Activated naive CD4-positive, alpha-beta T cell treated with anti-CD3 and anti-CD28 coated beads for 36 hours (primary cell): ENCODE measurements around the gene LAT. TPM values are rescaled to one million over a fixed set of nuclear protein-coding genes. Genes with fewer than 3 reads are reported as not detected.
"Not testable (repeated sequence)": the region's sequence is repeated elsewhere in the genome, so short reads cannot be mapped to it uniquely, and the experiment has no call there.

ENCODE experiments used
- CTCF ChIA-PET: fragments of 350-600 bp; sonication (Branson Sonifier 250); formaldehyde crosslinking; loops from one replicate; lab custom pipeline; 2021; ENCODE audit warnings: antibody characterized with exemption; lab: Charles Lee
- DNase-seq: peaks from one replicate; pipeline ENCODE4 v3.0.0-alpha.2; 2020
- H3K27ac Mint-ChIP-seq: one replicate; pipeline ENCODE4 v1.8.0; 2021; ENCODE audit warnings: mild to moderate bottlenecking, mixed read lengths
- H3K27me3 Mint-ChIP-seq: one replicate; pipeline ENCODE4 v1.8.0; 2021; ENCODE audit warnings: low read depth, mixed read lengths
- H3K36me3 Mint-ChIP-seq: one replicate; pipeline ENCODE4 v1.8.0; 2021; ENCODE audit warnings: low read depth, mixed read lengths
- H3K4me1 Mint-ChIP-seq: one replicate; pipeline ENCODE4 v1.8.0; 2021; ENCODE audit warnings: low read depth, mixed read lengths
- H3K4me3 Mint-ChIP-seq: one replicate; pipeline ENCODE4 v1.8.0; 2021; ENCODE audit warnings: mild to moderate bottlenecking, moderate library complexity, mixed read lengths
- H3K9me3 Mint-ChIP-seq: one replicate; pipeline ENCODE4 v1.8.0; 2021; ENCODE audit warnings: mixed read lengths
- intact Hi-C: fragments of 100-400 bp; cut with micrococcal nuclease; formaldehyde crosslinking; loops from one replicate; pipeline ENCODE4 v1.15.1; 2023
- total RNA-seq, 2 experiments: library from RNA; stranded (reverse); gene quantifications; one replicate each; pipeline ENCODE4 v1.2.3, GENCODE V29; 2021

The LAT gene
- total RNA-seq, 2 experiments from 2014 or later = 122 to 128 TPM

DNA sequence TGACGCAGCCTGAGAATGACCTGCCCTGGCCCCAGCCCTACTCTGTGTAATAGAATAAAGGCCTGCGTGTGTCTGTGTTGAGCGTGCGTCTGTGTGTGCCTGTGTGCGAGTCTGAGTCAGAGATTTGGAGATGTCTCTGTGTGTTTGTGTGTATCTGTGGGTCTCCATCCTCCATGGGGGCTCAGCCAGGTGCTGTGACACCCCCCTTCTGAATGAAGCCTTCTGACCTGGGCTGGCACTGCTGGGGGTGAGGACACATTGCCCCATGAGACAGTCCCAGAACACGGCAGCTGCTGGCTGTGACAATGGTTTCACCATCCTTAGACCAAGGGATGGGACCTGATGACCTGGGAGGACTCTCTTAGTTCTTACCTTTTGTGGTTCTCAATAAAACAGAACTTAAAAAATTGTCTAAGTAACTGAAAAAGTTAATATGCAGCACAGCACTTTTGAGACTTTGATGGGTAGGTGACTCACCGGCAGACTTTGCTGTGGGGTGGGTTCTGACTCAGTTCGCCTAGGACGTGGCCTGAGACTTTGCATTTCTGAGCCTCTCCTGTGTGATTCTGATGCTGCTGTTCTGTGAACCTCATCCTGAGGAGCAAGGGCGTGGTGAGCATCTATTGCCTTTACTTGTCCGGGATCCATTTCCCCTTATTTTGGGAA lies 5.7 kb downstream of the LAT start:
- peaks cover 65% of the 10 kb centered on the region for H3K4me1 Mint-ChIP-seq
- H3K4me3 Mint-ChIP-seq = peak overlapping the region; percentile 11
- DNase-seq = peak; percentile 90
- CTCF ChIA-PET = no interaction called here
- H3K36me3 Mint-ChIP-seq = peaks cover 48% of the 10 kb centered on the region
- intact Hi-C loops = loop anchor here (1.0 kb wide), 3 partner anchors 18 to 31 kb away; no protein-coding TSS in a partner anchor
- H3K9me3 Mint-ChIP-seq = peaks cover 7% of the 10 kb centered on the region
- H3K27me3 Mint-ChIP-seq = no peaks in the 10 kb centered on the region
- H3K27ac Mint-ChIP-seq = peak overlapping the region; percentile 99

GRCh38 chr16:28991687-28992086 lies 6.8 kb downstream of the LAT start:
- Mint-ChIP-seq H3K36me3 (peaks cover 37% of the 10 kb centered on the region), H3K27ac (no peak overlapping the region), H3K4me3 (no peak overlapping the region), H3K27me3 (no peaks in the 10 kb centered on the region), H3K4me1 (peaks cover 64% of the 10 kb centered on the region), H3K9me3 (peaks cover 7% of the 10 kb centered on the region)
- DNase-seq = no peak
- intact Hi-C loops = no loop called here
- CTCF ChIA-PET = no interaction called here

DNA sequence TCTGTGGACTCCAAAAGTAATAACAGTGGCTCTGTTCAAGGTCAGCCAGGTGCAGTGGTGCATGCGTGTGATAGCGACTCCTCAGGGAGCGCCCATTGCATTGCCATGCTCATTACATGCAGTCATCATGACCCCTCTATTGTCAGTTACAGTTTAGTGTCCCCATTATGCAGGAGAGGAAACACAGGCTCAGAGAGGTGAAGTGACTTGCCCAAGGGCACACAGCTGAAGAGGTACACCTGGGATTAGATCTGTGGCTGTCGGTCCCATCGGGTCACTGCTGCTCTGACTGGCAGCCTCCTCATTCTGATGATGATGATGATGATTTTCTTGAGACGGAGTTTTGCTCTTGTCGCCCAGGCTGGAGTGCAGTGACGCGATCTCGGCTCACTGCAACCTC lies 7.6 kb downstream of the LAT start:
- Mint-ChIP-seq H3K9me3 (peaks cover 2% of the 10 kb centered on the region), H3K4me1 (peaks cover 59% of the 10 kb centered on the region), H3K27ac (no peak overlapping the region), H3K36me3 (peaks cover 29% of the 10 kb centered on the region), H3K27me3 (no peaks in the 10 kb centered on the region), H3K4me3 (no peak overlapping the region)
- intact Hi-C loops = no loop called here
- DNase-seq = no peak
- CTCF ChIA-PET = interaction anchor here (0.7 kb wide), 1 partner anchor 22 kb away, joined by 3 read pairs; no protein-coding TSS in a partner anchor

DNA sequence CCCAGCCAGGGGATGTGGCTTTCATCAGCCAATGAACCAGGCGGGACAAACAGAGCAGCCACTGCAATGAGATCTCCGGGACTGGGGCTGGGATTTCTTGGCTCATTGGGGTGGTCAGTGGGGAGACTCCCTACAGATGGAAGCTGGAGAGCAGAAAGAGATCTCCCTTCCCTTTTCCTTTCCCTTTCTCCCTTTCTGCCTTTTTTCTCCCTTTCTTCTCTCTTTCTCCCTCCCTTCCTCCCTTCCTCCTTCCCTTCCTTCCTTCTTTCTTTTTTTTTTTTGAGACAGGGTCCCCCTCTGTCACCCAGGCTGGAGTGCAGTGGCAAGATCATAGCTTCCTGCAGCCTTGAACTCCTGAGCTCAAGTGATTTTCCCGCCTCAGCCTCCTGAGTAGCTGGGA lies 14.0 kb downstream of the LAT start:
- H3K36me3 Mint-ChIP-seq = no peaks in the 10 kb centered on the region
- no peak overlapping the region for H3K27ac Mint-ChIP-seq
- H3K4me3 Mint-ChIP-seq = no peak overlapping the region
- peaks cover 21% of the 10 kb centered on the region for H3K4me1 Mint-ChIP-seq
- no peaks in the 10 kb centered on the region for H3K27me3 Mint-ChIP-seq
- CTCF ChIA-PET = interaction anchor here (0.6 to 0.8 kb wide), 3 partner anchors 18 to 735 kb away, joined by 3 to 6 read pairs (median 3); no protein-coding TSS in a partner anchor
- DNase-seq = no peak
- H3K9me3 Mint-ChIP-seq = no peaks in the 10 kb centered on the region
- intact Hi-C loops = no loop called here

DNA sequence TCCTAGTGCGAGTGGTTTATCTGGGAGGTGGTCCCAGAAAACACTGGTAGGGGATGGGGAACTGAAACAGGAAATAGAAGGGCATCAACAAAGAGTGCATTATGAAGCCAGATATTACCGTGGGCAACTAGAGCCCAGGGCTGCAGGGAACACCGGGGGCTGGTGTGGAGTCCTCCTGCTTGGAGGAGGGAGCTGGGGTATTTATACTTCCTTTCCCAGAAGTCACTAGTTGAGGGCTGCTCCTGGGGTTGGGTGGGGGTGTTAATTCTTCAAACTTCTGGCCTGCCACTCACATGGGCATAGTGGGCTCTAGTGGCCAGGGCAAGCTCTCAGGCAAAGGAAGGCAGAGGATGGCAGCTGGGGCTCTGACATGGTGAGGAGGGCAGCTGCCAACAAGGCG lies 14.7 kb downstream of the LAT start:
- intact Hi-C loops = no loop called here
- no peak for DNase-seq
- Mint-ChIP-seq H3K4me1 (peaks cover 14% of the 10 kb centered on the region), H3K9me3 (no peaks in the 10 kb centered on the region), H3K36me3 (no peaks in the 10 kb centered on the region), H3K27ac (no peak overlapping the region), H3K27me3 (no peaks in the 10 kb centered on the region), H3K4me3 (no peak overlapping the region)
- CTCF ChIA-PET = interaction anchor here (0.6 to 0.7 kb wide), 2 partner anchors 19 to 75 kb away, joined by 4 to 6 read pairs; no protein-coding TSS in a partner anchor

GRCh38 chr16:29000019-29000418 lies 15.2 kb downstream of the LAT start:
- H3K4me1 Mint-ChIP-seq = peaks cover 11% of the 10 kb centered on the region
- H3K36me3 Mint-ChIP-seq = no peaks in the 10 kb centered on the region
- no peaks in the 10 kb centered on the region for H3K9me3 Mint-ChIP-seq
- H3K4me3 Mint-ChIP-seq = no peak overlapping the region
- no peak overlapping the region for H3K27ac Mint-ChIP-seq
- DNase-seq = no peak
- CTCF ChIA-PET = interaction anchor here (0.6 kb wide), 1 partner anchor 75 kb away, joined by 4 read pairs; no protein-coding TSS in a partner anchor
- no peaks in the 10 kb centered on the region for H3K27me3 Mint-ChIP-seq
- intact Hi-C loops = no loop called here

GRCh38 chr16:29004496-29005139 lies 19.8 kb downstream of the LAT start:
- H3K27ac Mint-ChIP-seq, H3K4me3 Mint-ChIP-seq, H3K9me3 Mint-ChIP-seq, H3K36me3 Mint-ChIP-seq, DNase-seq, H3K27me3 Mint-ChIP-seq, intact Hi-C loops, CTCF ChIA-PET: not testable (repeated sequence)
- peaks cover 33% of the 10 kb centered on the region for H3K4me1 Mint-ChIP-seq

- H3K4me3 Mint-ChIP-seq = peak overlapping the region; percentile 20
- peak; percentile 92 for DNase-seq
- H3K27me3 Mint-ChIP-seq = no peaks in the 10 kb centered on the region
- H3K36me3 Mint-ChIP-seq = no peaks in the 10 kb centered on the region
- intact Hi-C loops = loop anchor here (1.0 to 2.0 kb wide), 4 partner anchors 13 to 57 kb away; partner anchors contain the start of genes NFATC2IP and SPNS1
- peak overlapping the region; percentile 83 for H3K27ac Mint-ChIP-seq
- CTCF ChIA-PET = interaction anchor here (1.2 to 1.4 kb wide), 2 partner anchors 14 to 30 kb away, joined by 3 read pairs; no protein-coding TSS in a partner anchor
- H3K9me3 Mint-ChIP-seq = no peaks in the 10 kb centered on the region
- peaks cover 52% of the 10 kb centered on the region for H3K4me1 Mint-ChIP-seq
Observed at GRCh38 chr16:29007730-29008593, 23.1 kb downstream of the LAT start.

DNA sequence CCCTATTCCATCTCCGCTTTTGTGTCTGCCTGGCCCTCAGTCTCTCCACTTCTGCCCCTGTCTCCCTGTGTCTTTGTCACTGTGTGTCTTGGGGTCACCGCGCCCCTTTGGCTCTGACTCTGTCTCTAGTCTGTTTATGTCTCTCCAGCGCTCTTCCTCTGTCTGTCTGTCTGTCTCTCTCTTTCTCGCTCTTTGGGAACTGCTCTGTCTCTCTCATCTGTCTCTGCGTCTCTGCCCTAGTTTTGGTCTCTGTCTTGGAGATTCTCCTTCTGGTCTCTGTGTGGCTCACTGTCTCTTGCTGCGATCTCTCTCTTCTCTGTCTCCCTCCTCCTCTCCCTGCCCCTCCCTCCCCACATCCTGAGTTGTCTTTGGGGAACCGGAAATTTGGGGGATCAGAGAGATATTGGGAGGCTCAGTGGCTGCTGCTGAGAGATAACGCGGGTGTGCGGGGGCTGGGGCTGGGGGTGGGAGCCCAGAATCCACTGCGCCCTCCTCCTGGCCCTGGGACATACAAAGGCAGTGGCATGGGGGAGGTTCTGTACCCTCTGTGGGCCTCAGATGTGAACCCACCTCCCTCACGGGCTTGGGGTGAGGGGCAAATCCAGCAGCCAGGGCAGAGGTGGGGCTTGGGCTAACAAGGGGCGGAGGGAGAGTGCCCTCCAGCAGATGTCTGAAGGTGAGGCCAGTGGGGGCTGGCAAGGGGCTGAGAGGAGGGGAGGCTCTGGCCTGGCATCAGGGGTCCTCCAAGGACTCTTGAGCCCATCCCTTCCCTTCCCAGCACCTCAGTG lies 24.4 kb downstream of the LAT start:
- H3K9me3 Mint-ChIP-seq = no peaks in the 10 kb centered on the region
- H3K27me3 Mint-ChIP-seq = no peaks in the 10 kb centered on the region
- peak overlapping the region; percentile 78 for H3K27ac Mint-ChIP-seq
- intact Hi-C loops = loop anchor here (2.0 kb wide), 1 partner anchor 58 kb away; the partner anchor contains the start of gene NFATC2IP
- CTCF ChIA-PET = interaction anchor here (2.6 kb wide), 1 partner anchor 11 kb away, joined by 14 read pairs; no protein-coding TSS in a partner anchor
- peaks cover 62% of the 10 kb centered on the region for H3K4me1 Mint-ChIP-seq
- no peaks in the 10 kb centered on the region for H3K36me3 Mint-ChIP-seq
- H3K4me3 Mint-ChIP-seq = peak overlapping the region; percentile 29
- DNase-seq = peak; percentile 65

DNA sequence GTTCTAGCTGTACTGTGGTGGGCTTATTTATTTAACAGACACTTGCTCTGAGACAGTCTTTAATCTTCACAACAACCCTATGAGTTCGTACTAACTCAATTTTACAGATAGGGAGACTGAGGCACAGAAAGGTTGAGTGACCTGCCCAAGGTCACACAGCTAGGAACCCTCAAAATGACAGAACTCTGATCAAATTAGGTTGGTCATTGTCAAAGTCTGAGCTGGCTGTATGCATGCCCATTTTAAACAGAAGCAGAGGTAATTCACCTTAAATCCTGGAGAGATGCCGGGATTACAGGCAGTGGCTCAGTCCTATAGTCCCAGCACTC lies 24.9 kb downstream of the LAT start:
- intact Hi-C loops = loop anchor here (2.0 to 10.0 kb wide), 3 partner anchors 59 to 955 kb away; partner anchors contain the start of genes NFATC2IP and TMEM219
- DNase-seq = no peak
- CTCF ChIA-PET = interaction anchor here (0.7 to 2.6 kb wide), 3 partner anchors 11 to 65 kb away, joined by 3 to 14 read pairs (median 3); no protein-coding TSS in a partner anchor
- Mint-ChIP-seq H3K27ac (no peak overlapping the region), H3K27me3 (no peaks in the 10 kb centered on the region), H3K36me3 (no peaks in the 10 kb centered on the region), H3K9me3 (peaks cover 3% of the 10 kb centered on the region), H3K4me3 (no peak overlapping the region), H3K4me1 (peaks cover 68% of the 10 kb centered on the region)

- peak; percentile 44 for DNase-seq
- no peak overlapping the region for H3K27ac Mint-ChIP-seq
- no peak overlapping the region for H3K4me3 Mint-ChIP-seq
- no peaks in the 10 kb centered on the region for H3K36me3 Mint-ChIP-seq
- CTCF ChIA-PET = interaction anchor here (0.6 to 2.6 kb wide), 3 partner anchors 9 to 28 kb away, joined by 3 to 14 read pairs (median 3); no protein-coding TSS in a partner anchor
- H3K27me3 Mint-ChIP-seq = no peaks in the 10 kb centered on the region
- H3K4me1 Mint-ChIP-seq = peaks cover 66% of the 10 kb centered on the region
- peaks cover 3% of the 10 kb centered on the region for H3K9me3 Mint-ChIP-seq
- intact Hi-C loops = loop anchor here (10.0 kb wide), 2 partner anchors 724 to 954 kb away; partner anchors contain the start of gene TMEM219
Observed at GRCh38 chr16:29011112-29011511, 26.3 kb downstream of the LAT start.
